OCI-LY1 (cell line): ENCODE measurements around the gene EDC3.
A peak's percentile ranks its signal among the peaks of the same experiment; 100 is the strongest.

Experiments used
- H2AFZ ChIP-seq: fragments of 200-600 bp; sonication (generic), shearing (Covaris generic); 2 replicates; pipeline ENCODE4 v1.6.0; 2014; ENCODE audit warnings: antibody characterized with exemption, mild to moderate bottlenecking, low read length
- H3F3A ChIP-seq: fragments of 200-600 bp; sonication (generic), shearing (Covaris generic); 2 replicates; pipeline ENCODE4 v1.6.0; 2014; ENCODE audit warnings: mild to moderate bottlenecking, antibody characterized with exemption, low read length, moderate library complexity; ENCODE audit not compliant: insufficient read depth
- H3K27ac ChIP-seq: fragments of 200-600 bp; sonication (generic); 2 replicates; pipeline ENCODE4 v1.5.1; 2014; ENCODE audit warnings: low read length, mixed run types, mild to moderate bottlenecking, low read depth; ENCODE audit not compliant: poor library complexity, severe bottlenecking
- H3K27me3 ChIP-seq: fragments of 200-600 bp; sonication (generic); 2 replicates; pipeline ENCODE4 v1.6.0; 2014; ENCODE audit warnings: antibody characterized with exemption, mild to moderate bottlenecking, low read length, moderate library complexity; ENCODE audit not compliant: insufficient read depth
- H3K36me3 ChIP-seq: fragments of 200-600 bp; sonication (generic); 2 replicates; pipeline ENCODE4 v1.6.1; 2014; ENCODE audit warnings: mild to moderate bottlenecking, antibody characterized with exemption, low read length, moderate library complexity, mixed read lengths; ENCODE audit not compliant: insufficient read depth
- H3K4me1 ChIP-seq: fragments of 200-600 bp; sonication (generic); 2 replicates; pipeline ENCODE4 v1.5.1; 2014; ENCODE audit warnings: mild to moderate bottlenecking, low read length, moderate library complexity; ENCODE audit not compliant: insufficient read depth, severe bottlenecking
- H3K4me2 ChIP-seq: fragments of 200-600 bp; sonication (generic), shearing (Covaris generic); 2 replicates; pipeline ENCODE4 v1.6.1; 2014; ENCODE audit warnings: low read length
- H3K4me3 ChIP-seq: fragments of 200-600 bp; sonication (generic); 2 replicates; pipeline ENCODE4 v1.5.1; 2014; ENCODE audit warnings: low read length, low read depth, mild to moderate bottlenecking, mixed read lengths; ENCODE audit not compliant: poor library complexity, severe bottlenecking
- H3K79me2 ChIP-seq: fragments of 200-600 bp; shearing (Covaris generic); 2 replicates; pipeline ENCODE4 v1.6.1; 2016; ENCODE audit warnings: mixed run types, low read length, mixed read lengths; ENCODE audit not compliant: insufficient read depth
- H3K9ac ChIP-seq: fragments of 200-600 bp; sonication (generic), shearing (Covaris generic); 2 replicates; pipeline ENCODE4 v1.6.1; 2014; ENCODE audit warnings: mild to moderate bottlenecking, low read length, mixed read lengths
- H3K9me2 ChIP-seq: fragments of 200-600 bp; sonication (generic), shearing (Covaris generic); 2 replicates; pipeline ENCODE4 v1.6.1; 2014; ENCODE audit warnings: low read depth, mild to moderate bottlenecking, low read length, mixed read lengths
- H3K9me3 ChIP-seq: fragments of 200-600 bp; shearing (Covaris generic); 2 replicates; pipeline ENCODE4 v1.6.1; 2014; ENCODE audit warnings: low read length, mixed read lengths
- H4K20me1 ChIP-seq: fragments of 200-600 bp; sonication (generic), shearing (Covaris generic); 2 replicates; pipeline ENCODE4 v1.6.0; 2016; ENCODE audit warnings: mild to moderate bottlenecking, low read length; ENCODE audit not compliant: insufficient read depth
- CTCF ChIP-seq: fragments of 200-600 bp; sonication (generic), shearing (Covaris generic); IDR thresholded peaks from 2 replicates; pipeline ENCODE4 v1.5.1; 2017; ENCODE audit warnings: mild to moderate bottlenecking, antibody characterized with exemption, low read length, moderate library complexity, mixed read lengths
- EZH2 ChIP-seq: fragments of 200-600 bp; sonication (generic), shearing (Covaris generic); IDR thresholded peaks from 2 replicates; pipeline ENCODE4 v1.8.0; 2017; ENCODE audit warnings: borderline replicate concordance, mixed run types, mild to moderate bottlenecking, antibody characterized with exemption, low read length, moderate library complexity, mixed read lengths

Gene EDC3

GRCh38 chr15:74635228-74635627 is 60.6 kb downstream of the EDC3 start:
- H2AFZ ChIP-seq, result no peak overlapping the region
- H3K4me1 ChIP-seq, result no peaks in the 10 kb centered on the region
- no peaks in the 10 kb centered on the region for H3F3A ChIP-seq
- H4K20me1 ChIP-seq, result no peaks in the 10 kb centered on the region
- H3K27me3 ChIP-seq, result no peaks in the 10 kb centered on the region
- peaks cover 87% of the 10 kb centered on the region; the same call in 1 of the 2 replicates for H3K36me3 ChIP-seq
- no peaks in the 10 kb centered on the region for H3K9me2 ChIP-seq
- no peak overlapping the region for H3K4me3 ChIP-seq
- H3K9me3 ChIP-seq, result no peaks in the 10 kb centered on the region
- no peak overlapping the region for H3K9ac ChIP-seq
- peak overlapping the region; percentile 18 for H3K27ac ChIP-seq
- TF ChIP-seq CTCF, result peak; percentile 95
- TF ChIP-seq EZH2, result no peak
- no peak overlapping the region for H3K4me2 ChIP-seq
- H3K79me2 ChIP-seq, result no peaks in the 10 kb centered on the region

GRCh38 chr15:74633781-74634180 is 62.0 kb downstream of the EDC3 start:
- H3K4me1 ChIP-seq, result no peaks in the 10 kb centered on the region
- H3K9me3 ChIP-seq, result no peaks in the 10 kb centered on the region
- H3K9ac ChIP-seq, result no peak overlapping the region
- no peak overlapping the region for H2AFZ ChIP-seq
- H3K27ac ChIP-seq, result no peak overlapping the region
- no peaks in the 10 kb centered on the region for H3K79me2 ChIP-seq
- H3K9me2 ChIP-seq, result no peaks in the 10 kb centered on the region
- peaks cover 85% of the 10 kb centered on the region for H3K36me3 ChIP-seq
- H3F3A ChIP-seq, result no peaks in the 10 kb centered on the region
- H3K27me3 ChIP-seq, result no peaks in the 10 kb centered on the region
- no peak for TF ChIP-seq EZH2
- no peak for TF ChIP-seq CTCF
- no peak overlapping the region for H3K4me2 ChIP-seq
- no peaks in the 10 kb centered on the region for H4K20me1 ChIP-seq
- no peak overlapping the region for H3K4me3 ChIP-seq

- Histone ChIP-seq H3K27me3 (no peaks in the 10 kb centered on the region), H3K4me2 (no peak overlapping the region), H3F3A (no peaks in the 10 kb centered on the region), H3K9ac (no peak overlapping the region), H2AFZ (no peak overlapping the region), H3K9me3 (no peaks in the 10 kb centered on the region), H3K9me2 (no peaks in the 10 kb centered on the region), H3K79me2 (no peaks in the 10 kb centered on the region), H3K4me1 (peaks cover 6% of the 10 kb centered on the region), H4K20me1 (no peaks in the 10 kb centered on the region), H3K4me3 (no peak overlapping the region), H3K36me3 (peaks cover 93% of the 10 kb centered on the region), H3K27ac (no peak overlapping the region)
- no peak for TF ChIP-seq CTCF
- no peak for TF ChIP-seq EZH2
These were observed 63.2 kb downstream of the EDC3 start for GRCh38 chr15:74632601-74633000.
